ENCODE measurements around the gene IFT52. TPM values are rescaled to one million over a fixed set of nuclear protein-coding genes. Genes with fewer than 3 reads are reported as not detected.

The IFT52 gene
- total RNA-seq, 6 experiments from 2014 or later, result 29.1 to 37.9 (median 35.2) TPM

- Mint-ChIP-seq H3K9me3 (no peaks in the 10 kb centered on the region), H3K4me3 (no peak overlapping the region), H3K27me3 (ENCODE audit: insufficient read depth) (peaks cover 7% of the 10 kb centered on the region), H3K27ac (no peak overlapping the region), H3K36me3 (ENCODE audit: low read depth) (no peaks in the 10 kb centered on the region; the same call in 1 of the 2 replicates), H3K4me1 (ENCODE audit: low read depth) (peaks cover 28% of the 10 kb centered on the region)
- TF ChIP-seq CTCF (IDR thresholded peaks at IDR 0.05), result no peak
- DNase-seq, result peak; percentile 42
These were observed 78.6 kb downstream of the IFT52 start for GRCh38 chr20:43669332-43669731.

- Mint-ChIP-seq H3K4me3 (no peak overlapping the region), H3K27me3 (ENCODE audit: insufficient read depth) (peaks cover 7% of the 10 kb centered on the region), H3K36me3 (ENCODE audit: low read depth) (no peaks in the 10 kb centered on the region; the same call in 1 of the 2 replicates), H3K4me1 (ENCODE audit: low read depth) (peaks cover 21% of the 10 kb centered on the region), H3K27ac (no peak overlapping the region), H3K9me3 (no peaks in the 10 kb centered on the region)
- TF ChIP-seq CTCF (IDR thresholded peaks at IDR 0.05), result no peak
- DNase-seq, result no peak
These were observed 79.7 kb downstream of the IFT52 start for GRCh38 chr20:43670423-43670822.

- Mint-ChIP-seq H3K27ac (no peak overlapping the region), H3K9me3 (no peaks in the 10 kb centered on the region), H3K27me3 (ENCODE audit: insufficient read depth) (peaks cover 2% of the 10 kb centered on the region; the same call in 1 of the 2 replicates), H3K4me3 (no peak overlapping the region), H3K4me1 (ENCODE audit: low read depth) (peaks cover 16% of the 10 kb centered on the region), H3K36me3 (ENCODE audit: low read depth) (no peaks in the 10 kb centered on the region; the same call in 1 of the 2 replicates)
- DNase-seq, result no peak
- no peak for TF ChIP-seq CTCF (IDR thresholded peaks at IDR 0.05)
These were observed 85.6 kb downstream of the IFT52 start for GRCh38 chr20:43676368-43676767.

GRCh38 chr20:43680981-43681380 lies 90.2 kb downstream of the IFT52 start:
- Mint-ChIP-seq H3K27ac (no peak overlapping the region), H3K4me3 (no peak overlapping the region), H3K9me3 (no peaks in the 10 kb centered on the region), H3K27me3 (ENCODE audit: insufficient read depth) (peaks cover 2% of the 10 kb centered on the region; the same call in 1 of the 2 replicates), H3K4me1 (ENCODE audit: low read depth) (peaks cover 16% of the 10 kb centered on the region), H3K36me3 (ENCODE audit: low read depth) (no peaks in the 10 kb centered on the region)
- no peak for DNase-seq
- no peak for TF ChIP-seq CTCF (IDR thresholded peaks at IDR 0.05)

GRCh38 chr20:43681468-43681942 lies 90.8 kb downstream of the IFT52 start:
- DNase-seq, result no peak
- no peaks in the 10 kb centered on the region for H3K9me3 Mint-ChIP-seq
- H3K27me3 Mint-ChIP-seq (ENCODE audit: insufficient read depth), result peaks cover 2% of the 10 kb centered on the region; the same call in 1 of the 2 replicates
- H3K4me1 Mint-ChIP-seq (ENCODE audit: low read depth), result peaks cover 14% of the 10 kb centered on the region
- H3K4me3 Mint-ChIP-seq, result no peak overlapping the region
- no peak overlapping the region for H3K27ac Mint-ChIP-seq
- peak; percentile 55 for TF ChIP-seq CTCF (IDR thresholded peaks at IDR 0.05)
- no peaks in the 10 kb centered on the region for H3K36me3 Mint-ChIP-seq (ENCODE audit: low read depth)

All from HFFc6 (cell line).